Prostate gland (tissue), 2 donors: ENCODE measurements around the gene AQP12B. TPM values are rescaled to one million over a fixed set of nuclear protein-coding genes. Genes with fewer than 3 reads are reported as not detected.
"Not testable (repeated sequence)": the region's sequence is repeated elsewhere in the genome, so short reads cannot be mapped to it uniquely, and the experiment has no call there.

Experiments used
- DNase-seq: peaks from one replicate; pipeline ENCODE4 v3.0.0-alpha.2; 2019; ENCODE audit warnings: low spot score
- H3K27ac ChIP-seq, 2 donors: fragments of 200-600 bp; sonication (generic); 2 replicates each; pipeline ENCODE4 v1.5.1; 2017 to 2019
- H3K27me3 ChIP-seq: fragments of 200-600 bp; sonication (generic); replicated peaks from 2 replicates; pipeline ENCODE4 v1.5.1; 2019; ENCODE audit not compliant: insufficient read depth
- H3K36me3 ChIP-seq, 2 donors: fragments of 200-600 bp; sonication (generic); 1 replicate in 1 of 2; 2 replicates in 1 of 2; pipeline versions ENCODE4 v1.5.1 to v1.8.1; 2017 to 2019
- H3K4me1 ChIP-seq: fragments of 200-600 bp; sonication (generic); replicated peaks from 2 replicates; pipeline ENCODE4 v1.5.1; 2019
- H3K4me3 ChIP-seq, 2 donors: fragments of 200-600 bp; sonication (generic); 2 replicates each; pipeline ENCODE4 v1.5.1; 2017 to 2019
- H3K9me3 ChIP-seq: fragments of 200-600 bp; sonication (generic); 2 replicates; pipeline ENCODE4 v1.5.1; 2017
- POLR2A ChIP-seq: fragments of 450-650 bp; IDR thresholded peaks from one replicate; pipeline ENCODE4 v1.6.1; 2016; ENCODE audit warnings: antibody characterized with exemption, mild to moderate bottlenecking
- POLR2AphosphoS5 ChIP-seq: sonication (generic); formaldehyde crosslinking; IDR thresholded peaks from one replicate; pipeline ENCODE4 v1.6.1; 2017; ENCODE audit warnings: antibody characterized with exemption
- WGBS: methylation state at CpG from one replicate; pipeline ENCODE4 v1.1.5; 2018; 5-methylcytosine and 5-hydroxymethylcytosine counted together
- intact Hi-C: fragments of 100-400 bp; cut with DNase I; formaldehyde crosslinking; loops from one replicate; pipeline ENCODE4 v1.14.2; 2022
- total RNA-seq, 2 donors: library from RNA; depleted of rRNA; stranded (reverse); fragments of >200 nt; gene quantifications; one replicate each; pipeline ENCODE4 v1.1.0, GENCODE V29; 2016
- TF ChIP-seq, protein P1 (sequence below), 4 experiments: fragments of 200-600 bp in 2 of 4; fragments of 450-650 bp in 2 of 4; sonication (generic) in 2 of 4; IDR thresholded peaks; 1 replicate in 3 of 4; 2 replicates in 1 of 4; pipeline ENCODE4 v1.5.1; 2016 to 2019; ENCODE audit warnings: antibody characterized with exemption in 4 of 4, mild to moderate bottlenecking in 2 of 4, moderate library complexity in 2 of 4

Gene AQP12B, protein sequence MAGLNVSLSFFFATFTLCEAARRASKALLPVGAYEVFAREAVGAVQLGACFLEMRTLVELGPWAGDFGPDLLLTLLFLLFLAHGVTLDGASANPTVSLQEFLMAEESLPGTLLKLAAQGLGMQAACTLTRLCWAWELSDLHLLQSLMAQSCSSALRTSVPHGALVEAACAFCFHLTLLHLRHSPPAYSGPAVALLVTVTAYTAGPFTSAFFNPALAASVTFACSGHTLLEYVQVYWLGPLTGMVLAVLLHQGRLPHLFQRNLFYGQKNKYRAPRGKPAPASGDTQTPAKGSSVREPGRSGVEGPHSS
- total RNA-seq = not detected

DNA sequence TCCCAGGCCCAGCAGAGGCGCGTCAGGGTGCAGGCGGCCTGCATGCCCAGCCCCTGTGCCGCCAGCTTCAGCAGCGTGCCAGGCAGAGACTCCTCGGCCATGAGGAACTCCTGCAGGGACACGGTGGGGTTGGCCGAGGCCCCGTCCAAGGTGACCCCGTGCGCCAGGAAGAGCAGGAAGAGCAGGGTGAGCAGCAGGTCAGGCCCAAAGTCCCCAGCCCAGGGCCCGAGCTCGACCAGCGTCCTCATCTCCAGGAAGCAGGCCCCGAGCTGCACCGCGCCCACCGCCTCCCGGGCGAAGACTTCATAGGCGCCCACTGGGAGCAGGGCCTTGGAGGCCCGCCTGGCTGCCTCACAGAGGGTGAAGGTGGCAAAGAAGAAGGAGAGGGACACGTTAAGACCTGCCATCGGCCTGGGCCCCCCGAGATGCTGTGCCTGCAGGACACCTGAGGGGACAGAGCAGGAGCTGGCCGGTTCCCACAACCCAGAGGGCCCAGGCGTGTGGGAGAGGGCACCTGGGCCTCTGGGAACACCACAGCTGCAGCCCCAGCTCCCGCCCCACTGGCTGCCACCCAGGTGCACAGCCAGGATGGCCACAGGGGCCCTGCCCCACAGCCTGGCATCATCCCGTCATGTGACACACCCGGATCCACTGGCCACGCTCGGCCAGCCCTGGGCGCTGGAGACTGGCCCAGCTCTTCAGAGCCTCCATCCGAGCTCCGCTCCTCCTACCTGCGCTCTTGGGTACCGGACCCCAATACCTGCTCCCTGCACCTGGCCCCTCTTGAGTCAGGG, at the start of gene AQP12B:
Gene AQP12B (minus strand): TSS at position 455 of the 794 bp plus-strand sequence. CDS start 48 bp downstream, at position 407.
- WGBS = 86% methylated on average over 28 of the region's 37 CpGs
- H3K27ac ChIP-seq, H3K36me3 ChIP-seq, H3K9me3 ChIP-seq, H3K4me3 ChIP-seq, DNase-seq, H3K4me1 ChIP-seq, intact Hi-C loops, H3K27me3 ChIP-seq: not testable (repeated sequence)

DNA sequence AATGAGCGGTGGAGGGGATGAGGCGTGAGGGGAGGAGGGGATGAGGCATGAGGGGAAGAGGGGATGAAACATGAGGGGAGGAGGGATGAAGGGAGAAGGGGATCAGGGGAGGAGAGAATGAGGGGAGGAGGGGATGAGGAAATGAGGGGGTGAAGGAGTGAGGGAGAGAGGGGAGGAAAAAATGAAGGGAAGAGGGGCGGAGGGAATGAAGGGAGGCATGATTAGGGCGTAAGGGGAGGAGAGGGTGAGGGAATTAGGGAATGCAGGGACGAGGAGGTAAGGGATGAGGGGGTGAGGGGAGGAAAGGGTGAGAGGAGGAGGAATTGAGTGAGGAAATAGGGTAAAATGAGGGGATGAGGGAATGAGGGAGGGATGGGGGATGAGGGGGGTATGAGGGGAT, 49.5 kb upstream of the AQP12B start:
- 87% methylated on average over 5 of the region's 5 CpGs for WGBS
- Histone ChIP-seq H3K36me3 (no peaks in the 10 kb centered on the region), H3K27me3 (no peaks in the 10 kb centered on the region), H3K9me3 (no peaks in the 10 kb centered on the region), H3K4me3 (no peak overlapping the region), H3K4me1 (no peaks in the 10 kb centered on the region), H3K27ac (no peak overlapping the region)
- intact Hi-C loops = no loop called here
- no peak for DNase-seq
- TF ChIP-seq POLR2AphosphoS5 (no peak), POLR2A (no peak)
- TF ChIP-seq, protein P1, sequence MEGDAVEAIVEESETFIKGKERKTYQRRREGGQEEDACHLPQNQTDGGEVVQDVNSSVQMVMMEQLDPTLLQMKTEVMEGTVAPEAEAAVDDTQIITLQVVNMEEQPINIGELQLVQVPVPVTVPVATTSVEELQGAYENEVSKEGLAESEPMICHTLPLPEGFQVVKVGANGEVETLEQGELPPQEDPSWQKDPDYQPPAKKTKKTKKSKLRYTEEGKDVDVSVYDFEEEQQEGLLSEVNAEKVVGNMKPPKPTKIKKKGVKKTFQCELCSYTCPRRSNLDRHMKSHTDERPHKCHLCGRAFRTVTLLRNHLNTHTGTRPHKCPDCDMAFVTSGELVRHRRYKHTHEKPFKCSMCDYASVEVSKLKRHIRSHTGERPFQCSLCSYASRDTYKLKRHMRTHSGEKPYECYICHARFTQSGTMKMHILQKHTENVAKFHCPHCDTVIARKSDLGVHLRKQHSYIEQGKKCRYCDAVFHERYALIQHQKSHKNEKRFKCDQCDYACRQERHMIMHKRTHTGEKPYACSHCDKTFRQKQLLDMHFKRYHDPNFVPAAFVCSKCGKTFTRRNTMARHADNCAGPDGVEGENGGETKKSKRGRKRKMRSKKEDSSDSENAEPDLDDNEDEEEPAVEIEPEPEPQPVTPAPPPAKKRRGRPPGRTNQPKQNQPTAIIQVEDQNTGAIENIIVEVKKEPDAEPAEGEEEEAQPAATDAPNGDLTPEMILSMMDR (IDR thresholded peaks at IDR 0.05) = no peak

DNA sequence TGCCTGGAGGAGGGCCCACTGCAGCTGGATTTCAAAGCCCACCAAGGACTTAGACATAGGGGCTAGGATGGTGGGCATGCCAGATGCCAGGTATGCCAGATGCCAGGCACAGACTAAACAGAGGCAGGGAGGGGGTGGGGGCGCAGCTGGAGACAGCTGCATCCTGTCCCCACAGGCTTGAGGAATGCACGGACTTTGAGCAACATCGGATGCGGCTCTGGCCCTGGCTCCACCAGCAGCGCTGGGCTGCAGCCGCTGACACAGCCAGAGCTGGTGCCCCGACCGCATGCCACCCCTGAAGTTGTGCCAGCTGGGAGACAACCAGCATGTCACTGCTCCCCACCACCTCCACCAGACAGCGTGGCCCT, 48.5 kb upstream of the AQP12B start:
- no peak for DNase-seq
- Histone ChIP-seq H3K27ac (no peak overlapping the region), H3K9me3 (no peaks in the 10 kb centered on the region), H3K4me3 (no peak overlapping the region), H3K27me3 (no peaks in the 10 kb centered on the region), H3K36me3 (no peaks in the 10 kb centered on the region), H3K4me1 (no peaks in the 10 kb centered on the region)
- 3% methylated on average over 6 of the region's 9 CpGs for WGBS
- intact Hi-C loops = no loop called here
- TF ChIP-seq, protein P1 (IDR thresholded peaks at IDR 0.05) = no peak
- TF ChIP-seq POLR2AphosphoS5 = no peak
- TF ChIP-seq POLR2A = no peak

DNA sequence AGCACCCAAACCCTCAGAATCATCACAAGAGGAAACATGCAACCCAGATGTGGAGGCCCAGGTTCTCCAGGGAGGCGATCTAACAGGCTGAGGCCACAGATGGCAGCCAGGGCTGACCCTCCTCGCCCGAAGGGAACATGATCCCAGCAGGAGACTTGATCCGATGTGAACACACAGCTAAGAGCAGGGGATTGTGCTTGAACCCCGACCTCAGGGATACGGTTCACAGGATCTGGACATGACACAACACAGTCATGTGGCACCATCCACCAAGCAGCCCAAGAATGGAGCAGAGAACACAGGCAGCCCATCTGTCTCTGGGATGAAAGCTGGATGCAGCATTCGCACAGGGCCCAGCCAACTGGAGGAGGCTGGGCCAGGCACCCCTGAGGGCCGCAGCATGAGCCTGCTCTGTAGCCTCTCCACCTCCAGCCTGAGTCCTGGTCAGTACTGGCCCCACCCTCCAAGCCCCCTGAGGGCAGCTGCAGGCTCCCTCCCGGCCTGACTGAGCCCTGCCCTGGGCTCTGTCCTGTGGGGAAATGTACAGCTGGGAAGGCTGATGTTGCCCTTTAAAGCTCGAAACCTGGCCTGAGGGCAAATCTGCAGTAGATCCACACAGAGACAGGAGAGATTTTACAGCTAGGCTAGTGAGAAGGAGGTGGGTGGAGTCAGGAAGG, 48.0 kb upstream of the AQP12B start:
- intact Hi-C loops = no loop called here

DNA sequence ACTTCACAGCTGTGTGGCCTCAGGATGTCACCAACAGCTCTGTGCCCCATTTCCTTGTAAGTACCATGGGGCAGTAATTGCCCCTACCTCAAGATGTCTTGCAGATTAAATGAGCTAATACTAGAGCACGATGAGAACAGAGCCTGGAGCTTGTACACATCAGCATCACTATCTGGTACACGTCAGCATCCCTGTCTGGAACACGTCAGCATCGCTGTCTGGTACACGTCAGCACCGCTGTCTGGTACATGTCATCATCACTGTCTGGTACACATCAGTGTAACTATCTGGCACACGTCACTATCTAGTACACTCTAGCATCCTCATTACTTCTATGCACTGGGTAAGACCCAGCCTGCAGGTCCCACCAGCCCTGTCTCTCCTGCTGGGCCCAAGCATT, 46.1 kb upstream of the AQP12B start:
- no peaks in the 10 kb centered on the region for H3K4me1 ChIP-seq
- WGBS = 87% methylated on average over 7 of the region's 7 CpGs
- intact Hi-C loops = no loop called here
- H3K36me3 ChIP-seq = no peaks in the 10 kb centered on the region
- no peaks in the 10 kb centered on the region for H3K27me3 ChIP-seq
- no peaks in the 10 kb centered on the region for H3K9me3 ChIP-seq
- no peak for DNase-seq
- no peak overlapping the region for H3K4me3 ChIP-seq
- no peak overlapping the region for H3K27ac ChIP-seq
- TF ChIP-seq POLR2AphosphoS5 (no peak), POLR2A (no peak)
- TF ChIP-seq, protein P1 (IDR thresholded peaks at IDR 0.05) = no peak

More for the DNA sequence above, 48.0 kb upstream of the AQP12B start:
- H3K27ac ChIP-seq = no peak overlapping the region
- no peaks in the 10 kb centered on the region for H3K4me1 ChIP-seq
- TF ChIP-seq, protein P1 (IDR thresholded peaks at IDR 0.05) = no peak
- TF ChIP-seq POLR2A (no peak), POLR2AphosphoS5 (no peak)
- H3K9me3 ChIP-seq = no peaks in the 10 kb centered on the region
- 75% methylated on average over 9 of the region's 10 CpGs for WGBS
- no peak for DNase-seq
- no peak overlapping the region for H3K4me3 ChIP-seq
- H3K27me3 ChIP-seq = no peaks in the 10 kb centered on the region
- H3K36me3 ChIP-seq = no peaks in the 10 kb centered on the region
